DMS79 (cell line): ENCODE measurements around the gene SLIT2.

Experiments
- DNase-seq: peaks from one replicate; lab custom pipeline; 2025; lab: John Stamatoyannopoulos, UW

SLIT2 gene

GRCh38 chr4:20301161-20301560, 49.5 kb downstream of the SLIT2 start:
- no peak for DNase-seq
